ENCODE data around the gene ARHGAP45. TPM values are rescaled to one million over a fixed set of nuclear protein-coding genes. Genes with fewer than 3 reads are reported as not detected.
A peak's percentile ranks its signal among the peaks of the same experiment; 100 is the strongest.

ARHGAP45 gene
- total and polyA plus RNA-seq, 9 of the 15 experiments (the other 6 are each of a cell fraction or from before 2014, with no cell fraction given) = 0.08 to 22.1 (median 4.2) TPM

- TF ChIP-seq ZNF766 (CRISPR knock-in tag; conservative IDR thresholded peaks at IDR 0.05) (no peak), TBL1XR1 (IDR thresholded peaks at IDR 0.05; ENCODE audit: low read length in 2 of 2) (no peak), ELK3 (CRISPR knock-in tag; IDR thresholded peaks at IDR 0.05) (no peak), COPS2 (conservative IDR thresholded peaks at IDR 0.05) (no peak), TBP (optimal IDR thresholded peaks at IDR 0.05; ENCODE audit: low read depth, low read length) (no peak), E2F5 (CRISPR knock-in tag; IDR thresholded peaks at IDR 0.05) (no peak), TOE1 (IDR thresholded peaks at IDR 0.05; ENCODE audit: borderline replicate concordance) (no peak; the same call in 1 of the 2 replicates), TOE1 (CRISPR knock-in tag; IDR thresholded peaks at IDR 0.05; ENCODE audit: borderline replicate concordance, low read depth) (no peak), KLF16 (IDR thresholded peaks at IDR 0.05) (peak; percentile 75; the same call in 1 of the 2 replicates), DLX4 (CRISPR knock-in tag; IDR thresholded peaks at IDR 0.05) (no peak), ZNF444 (CRISPR knock-in tag; IDR thresholded peaks at IDR 0.05) (no peak), ZBTB5 (IDR thresholded peaks at IDR 0.05) (no peak), RBFOX2 (IDR thresholded peaks at IDR 0.05; ENCODE audit: low read depth, low read length) (peak; percentile 8; the same call in 1 of the 2 replicates), ZNF436 (CRISPR knock-in tag; IDR thresholded peaks at IDR 0.05) (no peak), MYC (IDR thresholded peaks at IDR 0.05; ENCODE audit: low read depth, low read length) (no peak), MYC (CRISPR knock-in tag; IDR thresholded peaks at IDR 0.05; ENCODE audit: borderline replicate concordance, low read depth) (no peak; the same call in 1 of the 2 replicates), ZNF184 (CRISPR knock-in tag; IDR thresholded peaks at IDR 0.05) (no peak), ZNF518B (CRISPR knock-in tag; IDR thresholded peaks at IDR 0.05) (no peak), RBM39 (optimal IDR thresholded peaks at IDR 0.05; ENCODE audit: low read depth, low read length) (no peak)
These were observed 46.3 kb downstream of the ARHGAP45 start (continued) for GRCh38 chr19:1113030-1113985.
